HFF-Myc (cell line): Measurements from ENCODE around the gene KRT39.

Source experiments
- DNase-seq: peaks from one replicate; pipeline ENCODE4 v3.0.0-alpha.2; 2011; ENCODE audit warnings: low read depth; ENCODE audit errors: extremely low read depth
- H3K4me3 ChIP-seq: replicated peaks from 2 replicates; pipeline ENCODE4 v1.5.1; 2011; ENCODE audit warnings: low read depth, mild to moderate bottlenecking, control low read depth, low read length
- CTCF ChIP-seq: IDR thresholded peaks from 2 replicates; pipeline ENCODE4 v1.5.1; 2012; ENCODE audit warnings: mild to moderate bottlenecking, low read depth, low read length, control low read depth; ENCODE audit errors: missing control alignments

KRT39 gene

GRCh38 chr17:40997361-40997760 is 30.6 kb upstream of the KRT39 start:
- no peak overlapping the region for H3K4me3 ChIP-seq
- TF ChIP-seq CTCF: no peak
- DNase-seq: no peak

- no peak for TF ChIP-seq CTCF
- no peak overlapping the region for H3K4me3 ChIP-seq
- DNase-seq: no peak
Observed at GRCh38 chr17:40996829-40997228, 30.1 kb upstream of the KRT39 start.

DNA sequence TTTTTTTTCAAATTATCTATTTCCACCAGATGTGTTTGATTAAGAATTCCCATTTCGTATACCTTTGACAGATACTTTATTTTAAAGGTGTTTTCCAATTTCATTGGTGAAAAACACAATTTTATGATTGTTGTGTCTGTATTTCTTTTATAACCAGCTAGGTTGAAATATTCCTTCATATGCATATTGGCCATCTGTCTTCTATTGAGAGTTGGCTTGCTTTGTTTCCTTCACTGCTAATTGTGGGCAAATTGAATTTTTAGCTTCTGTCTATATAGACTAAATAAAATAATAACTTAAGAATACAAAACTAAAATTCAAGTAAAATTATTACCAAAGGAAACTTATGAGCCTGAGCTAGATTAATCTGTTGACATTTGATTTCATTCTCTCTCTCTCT is 28.4 kb upstream of the KRT39 start:
- no peak overlapping the region for H3K4me3 ChIP-seq
- no peak for DNase-seq
- TF ChIP-seq CTCF: no peak

- TF ChIP-seq CTCF: no peak
- H3K4me3 ChIP-seq: no peak within 1 kb of the TSS
- no peak for DNase-seq
Observed at GRCh38 chr17:40993839-40994238, 27.1 kb upstream of the KRT39 start, which contains the start of gene KRTAP3-3. KRTAP3-3 (minus strand) TSS chr17:40994164; CDS start chr17:40994097, 67 bp downstream.

DNA sequence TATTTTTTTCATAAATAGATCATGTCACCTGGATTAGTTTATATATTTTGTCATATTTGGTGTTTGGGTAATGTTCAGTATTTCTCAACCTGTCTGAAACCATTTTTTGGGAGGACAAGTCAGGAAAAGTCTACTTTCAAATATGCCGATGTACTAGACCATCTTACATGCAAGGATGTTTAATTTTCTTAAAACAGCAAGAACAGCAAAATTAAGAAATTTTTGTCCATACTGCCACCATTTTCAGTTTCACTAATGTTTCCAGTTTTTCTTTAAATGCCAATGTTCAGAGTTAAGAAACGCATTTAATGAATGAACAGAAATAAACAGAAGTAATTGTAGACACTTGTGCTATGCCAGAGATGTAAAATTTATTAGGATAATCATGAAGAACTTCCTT is 26.3 kb upstream of the KRT39 start:
- H3K4me3 ChIP-seq: no peak overlapping the region
- TF ChIP-seq CTCF: no peak

GRCh38 chr17:40992666-40993065 is 25.9 kb upstream of the KRT39 start:
- H3K4me3 ChIP-seq: no peak overlapping the region
- DNase-seq: no peak
- TF ChIP-seq CTCF: no peak

More for the DNA sequence above, 26.3 kb upstream of the KRT39 start:
- no peak for DNase-seq

- H3K4me3 ChIP-seq: no peak overlapping the region
- DNase-seq: no peak
- TF ChIP-seq CTCF: no peak
Observed at GRCh38 chr17:40986920-40987319, 20.2 kb upstream of the KRT39 start.
